GM10266 (cell line): ENCODE measurements around the gene SEMA5A.

ENCODE experiments used
- DNase-seq: peaks from one replicate; pipeline ENCODE4 v3.0.0; 2012; ENCODE audit errors: extremely low spot score
- TF ChIP-seq, protein P1 (sequence below): IDR thresholded peaks from 2 replicates; pipeline ENCODE4 v1.5.1; 2012; ENCODE audit warnings: mild to moderate bottlenecking, low read depth; ENCODE audit not compliant: control insufficient read depth, insufficient read depth; ENCODE audit errors: missing control alignments

The SEMA5A gene

DNA sequence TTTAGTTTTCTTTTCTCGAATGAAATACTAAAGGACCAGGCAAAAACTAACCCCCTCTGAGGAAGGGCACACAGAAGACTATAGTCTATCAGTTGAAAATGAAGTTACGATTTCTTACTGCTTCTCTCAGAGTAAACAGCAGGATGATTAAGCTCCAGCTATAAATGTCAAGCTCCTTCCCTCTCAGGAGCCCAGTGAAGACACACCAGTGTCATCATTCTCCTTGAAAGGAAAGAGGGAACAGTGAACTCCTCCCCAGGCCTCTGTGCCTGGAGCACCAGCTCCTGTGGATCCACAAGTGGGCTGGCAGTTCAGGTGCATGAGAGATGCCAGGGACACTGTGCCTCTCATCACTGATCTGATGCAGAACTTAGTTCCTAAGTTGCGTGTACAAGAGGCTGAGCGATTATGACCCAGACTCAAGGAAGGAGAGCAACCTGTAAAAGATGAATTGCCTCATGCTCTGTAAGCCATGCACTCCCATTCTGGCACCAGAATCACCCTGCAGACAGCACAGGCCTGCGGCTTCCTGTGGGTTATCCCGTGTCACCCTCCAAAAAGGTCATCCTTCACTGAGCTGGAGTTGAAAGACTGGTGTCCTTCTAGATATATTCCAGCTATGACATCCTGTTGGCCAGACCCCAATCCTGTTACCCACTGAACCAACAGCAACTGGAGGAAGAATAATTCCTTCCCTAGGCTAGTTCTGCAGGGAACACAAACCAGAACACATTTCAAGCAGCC, 394.0 kb downstream of the SEMA5A start:
- TF ChIP-seq, protein P1, sequence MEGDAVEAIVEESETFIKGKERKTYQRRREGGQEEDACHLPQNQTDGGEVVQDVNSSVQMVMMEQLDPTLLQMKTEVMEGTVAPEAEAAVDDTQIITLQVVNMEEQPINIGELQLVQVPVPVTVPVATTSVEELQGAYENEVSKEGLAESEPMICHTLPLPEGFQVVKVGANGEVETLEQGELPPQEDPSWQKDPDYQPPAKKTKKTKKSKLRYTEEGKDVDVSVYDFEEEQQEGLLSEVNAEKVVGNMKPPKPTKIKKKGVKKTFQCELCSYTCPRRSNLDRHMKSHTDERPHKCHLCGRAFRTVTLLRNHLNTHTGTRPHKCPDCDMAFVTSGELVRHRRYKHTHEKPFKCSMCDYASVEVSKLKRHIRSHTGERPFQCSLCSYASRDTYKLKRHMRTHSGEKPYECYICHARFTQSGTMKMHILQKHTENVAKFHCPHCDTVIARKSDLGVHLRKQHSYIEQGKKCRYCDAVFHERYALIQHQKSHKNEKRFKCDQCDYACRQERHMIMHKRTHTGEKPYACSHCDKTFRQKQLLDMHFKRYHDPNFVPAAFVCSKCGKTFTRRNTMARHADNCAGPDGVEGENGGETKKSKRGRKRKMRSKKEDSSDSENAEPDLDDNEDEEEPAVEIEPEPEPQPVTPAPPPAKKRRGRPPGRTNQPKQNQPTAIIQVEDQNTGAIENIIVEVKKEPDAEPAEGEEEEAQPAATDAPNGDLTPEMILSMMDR: no peak
- no peak for DNase-seq

DNA sequence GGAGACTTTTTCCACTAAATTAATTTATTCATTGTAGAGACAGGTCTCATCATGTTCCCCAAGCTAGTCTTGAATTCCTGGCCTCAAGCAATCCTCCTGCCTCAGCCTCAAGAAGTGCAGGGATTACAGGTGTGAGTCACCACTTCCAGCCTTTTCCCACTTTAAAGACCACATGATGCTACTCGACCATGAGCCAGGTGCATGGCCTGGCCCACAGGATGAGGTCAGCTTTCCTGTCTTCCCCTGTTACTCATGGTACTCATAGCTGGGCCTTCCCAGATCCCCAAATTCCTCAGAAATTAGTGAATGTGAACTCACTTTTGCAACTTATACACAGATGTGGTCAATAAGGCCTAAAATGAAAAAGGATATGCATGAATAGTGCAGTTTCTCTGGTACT, 395.9 kb downstream of the SEMA5A start:
- no peak for DNase-seq
- TF ChIP-seq, protein P1: no peak

DNA sequence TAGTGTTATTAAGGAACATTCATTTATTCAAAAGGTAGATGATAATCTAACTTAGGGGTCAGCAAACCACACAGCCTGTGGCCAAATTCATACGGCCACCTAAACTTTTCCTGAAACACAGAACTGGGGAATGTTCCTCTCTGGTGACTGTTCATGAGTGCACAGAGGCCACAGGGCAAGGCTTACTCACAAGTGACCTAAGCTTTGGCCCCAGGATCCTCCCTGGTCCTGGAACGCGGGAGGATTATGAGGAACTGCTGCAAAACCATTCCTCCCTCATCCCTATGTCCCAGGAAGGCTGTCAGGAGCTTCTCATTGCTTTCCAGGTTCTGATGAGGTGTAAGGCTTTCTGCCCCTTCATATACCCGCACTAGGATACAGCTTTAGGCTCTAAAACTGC, 397.6 kb downstream of the SEMA5A start:
- TF ChIP-seq, protein P1: no peak
- DNase-seq: no peak

DNA sequence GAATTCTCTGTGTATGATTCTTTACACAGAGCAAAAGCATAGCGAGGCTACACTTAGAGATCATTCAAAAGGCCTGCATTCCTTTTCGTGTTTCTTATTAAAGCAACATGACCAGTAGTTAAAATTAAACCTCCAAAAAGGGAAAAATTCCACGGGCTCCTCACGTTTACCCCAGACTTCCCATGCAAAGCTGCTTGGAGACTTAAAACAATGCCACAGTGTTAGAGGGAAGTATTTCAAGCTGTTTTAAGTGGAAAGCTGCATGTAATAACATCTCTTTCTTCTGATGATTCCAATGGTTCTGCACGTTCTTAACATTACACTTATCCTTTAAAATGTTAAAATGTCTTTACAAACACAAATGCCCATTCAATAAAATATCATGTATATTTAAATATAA, 405.2 kb downstream of the SEMA5A start:
- no peak for DNase-seq
- TF ChIP-seq, protein P1: no peak

DNA sequence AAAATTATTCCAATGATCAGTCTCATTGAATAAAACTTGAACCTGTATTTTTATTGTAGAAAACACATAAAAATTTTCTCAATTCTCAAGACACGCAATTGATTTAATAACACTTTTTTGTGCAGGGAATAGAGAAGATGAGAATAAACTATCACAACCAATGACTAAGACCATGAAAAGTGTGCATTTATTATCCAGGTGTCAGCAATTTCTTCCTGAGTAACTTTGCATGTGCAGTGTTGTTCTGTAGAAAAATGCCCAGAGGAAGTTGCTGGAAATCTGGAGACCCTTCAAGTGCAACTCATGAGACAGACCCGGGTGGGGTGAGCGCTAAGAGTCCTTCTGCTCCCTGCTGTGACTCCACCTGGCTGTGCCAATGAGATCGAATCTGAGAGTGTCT, 405.7 kb downstream of the SEMA5A start:
- TF ChIP-seq, protein P1: no peak
- no peak for DNase-seq

DNA sequence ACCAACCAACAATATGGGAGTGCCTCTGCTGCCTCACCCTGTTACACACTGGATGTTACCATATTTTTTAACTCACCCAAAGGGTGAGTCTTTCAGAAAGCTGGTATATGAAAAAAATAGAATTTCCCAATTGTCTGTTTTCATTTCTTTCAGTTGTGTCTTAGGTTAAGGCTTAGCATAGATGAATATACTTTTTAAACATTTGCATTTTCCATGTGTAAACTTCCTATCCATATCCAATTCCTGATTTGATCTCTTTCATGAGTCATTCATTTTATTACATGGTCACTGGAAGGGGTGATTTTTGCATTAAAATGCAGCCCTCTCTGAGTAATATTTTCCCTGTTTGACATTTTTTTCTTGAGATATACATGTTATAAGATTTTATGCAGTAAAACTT, 406.5 kb downstream of the SEMA5A start:
- DNase-seq: no peak
- TF ChIP-seq, protein P1: no peak

DNA sequence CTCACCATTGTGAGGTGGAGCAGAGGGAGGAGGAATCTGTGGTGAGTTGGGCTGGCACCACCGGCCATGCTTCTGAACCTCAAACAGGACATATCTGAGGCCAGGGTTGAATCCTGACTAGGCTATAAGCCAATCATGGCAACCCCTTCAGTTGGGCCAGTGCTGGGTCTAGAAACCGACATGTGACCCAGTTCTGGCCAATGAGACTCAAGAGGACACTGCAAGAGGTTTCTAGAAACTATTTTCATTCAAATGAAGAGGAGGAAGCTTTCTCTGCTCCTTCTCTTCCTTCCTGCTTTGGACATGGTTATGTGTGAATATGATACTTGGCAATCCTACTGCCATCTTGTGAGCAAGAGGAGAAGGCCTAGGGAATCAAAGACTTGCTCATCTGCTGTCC, 417.7 kb downstream of the SEMA5A start:
- TF ChIP-seq, protein P1: no peak
- DNase-seq: no peak
